MCF 10A (cell line): Measurements from ENCODE around the gene SOX12. TPM values are rescaled to one million over a fixed set of nuclear protein-coding genes. Genes with fewer than 3 reads are reported as not detected.

Experiments used
- BruUV-seq: library from RNA; stranded (reverse); fragments of 400-500 nt; replicated peaks from 2 replicates; lab custom pipeline; 2021; lab: Mats Ljungman, UMichigan
- CTCF ChIA-PET: fragments of 300-600 bp; sonication (Branson Sonifier 250); formaldehyde crosslinking; extraction: SDS; loops from one replicate; lab custom pipeline; 2021; ENCODE audit warnings: antibody characterized with exemption, inconsistent platforms; lab: Yijun Ruan, JAX
- POLR2A ChIA-PET: fragments of 300-600, 350-650 bp; sonication (Branson Sonifier 250); formaldehyde crosslinking; extraction: SDS; loops from one replicate; lab custom pipeline; 2020; ENCODE audit warnings: antibody characterized with exemption, inconsistent platforms; lab: Yijun Ruan, JAX
- DNase-seq: peaks from one replicate; pipeline ENCODE4 v3.0.0-alpha.2; 2018; ENCODE audit not compliant: unreplicated experiment
- H3K27ac Mint-ChIP-seq: one replicate; pipeline ENCODE4 v1.8.0; 2022; ENCODE audit warnings: mild to moderate bottlenecking, low read depth, mixed read lengths; ENCODE audit not compliant: unreplicated experiment
- H3K27me3 Mint-ChIP-seq: one replicate; pipeline ENCODE4 v1.8.0; 2022; ENCODE audit warnings: mixed read lengths; ENCODE audit not compliant: insufficient read depth, unreplicated experiment
- H3K36me3 Mint-ChIP-seq: one replicate; pipeline ENCODE4 v1.8.0; 2022; ENCODE audit warnings: mild to moderate bottlenecking, moderate library complexity, mixed read lengths; ENCODE audit not compliant: insufficient read depth, unreplicated experiment
- H3K4me1 Mint-ChIP-seq: one replicate; pipeline ENCODE4 v1.8.0; 2022; ENCODE audit warnings: mixed read lengths; ENCODE audit not compliant: insufficient read depth, unreplicated experiment
- H3K4me3 Mint-ChIP-seq: one replicate; pipeline ENCODE4 v1.8.0; 2022; ENCODE audit warnings: mild to moderate bottlenecking, moderate library complexity, mixed read lengths; ENCODE audit not compliant: unreplicated experiment
- H3K9me3 Mint-ChIP-seq: one replicate; pipeline ENCODE4 v1.8.0; 2022; ENCODE audit warnings: mixed read lengths; ENCODE audit not compliant: unreplicated experiment
- intact Hi-C: fragments of 100-400 bp; cut with micrococcal nuclease; formaldehyde crosslinking; loops from 2 replicates; pipeline ENCODE4 v1.14.1; 2022
- total RNA-seq: library from RNA; stranded (reverse); gene quantifications from 2 replicates; pipeline ENCODE4 v1.2.3, GENCODE V29; 2022
- TF ChIP-seq, protein P1 (sequence below): fragments of 200-600 bp; IDR thresholded peaks from one replicate; pipeline ENCODE4 v1.8.0; 2022; ENCODE audit warnings: antibody characterized with exemption, mild to moderate bottlenecking; ENCODE audit not compliant: unreplicated experiment

The SOX12 gene
- total RNA-seq, 1 experiment from 2014 or later, result 17.6 TPM

DNA sequence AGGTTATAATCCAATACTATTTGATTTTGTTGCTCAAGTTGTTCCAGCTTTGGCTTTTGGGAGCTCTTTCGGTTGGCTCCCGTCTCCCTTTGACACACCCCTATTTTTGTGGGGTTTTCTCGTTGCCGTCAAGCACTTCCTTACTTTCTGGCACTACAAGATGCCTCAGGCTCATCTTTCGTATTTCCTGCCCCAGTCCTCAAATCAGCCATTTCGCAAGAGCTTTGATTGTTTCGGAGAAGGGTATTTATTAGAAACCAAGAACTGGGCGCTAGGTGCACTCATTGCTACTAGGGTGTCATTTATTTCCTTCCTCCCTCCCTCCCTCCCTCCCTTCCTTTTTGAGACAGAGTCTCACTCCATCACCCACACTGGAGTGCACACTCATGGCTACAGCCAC, 13.3 kb upstream of the SOX12 start:
- Mint-ChIP-seq H3K27ac (no peak overlapping the region), H3K4me1 (peaks cover 18% of the 10 kb centered on the region), H3K36me3 (peaks cover 5% of the 10 kb centered on the region), H3K9me3 (no peaks in the 10 kb centered on the region), H3K27me3 (no peaks in the 10 kb centered on the region), H3K4me3 (no peak overlapping the region)
- ChIA-PET CTCF (interaction anchor here (0.6 to 2.2 kb wide), 7 partner anchors 9 to 98 kb away, joined by 3 to 7 read pairs (median 4); no protein-coding TSS in a partner anchor), POLR2A (interaction anchor here (2.2 to 6.2 kb wide), 3 partner anchors 9 to 13 kb away, joined by 8 to 60 read pairs (median 42); partner anchors contain the start of genes SOX12 and ZCCHC3)
- no TSS peak for BruUV-seq
- TF ChIP-seq, protein P1, sequence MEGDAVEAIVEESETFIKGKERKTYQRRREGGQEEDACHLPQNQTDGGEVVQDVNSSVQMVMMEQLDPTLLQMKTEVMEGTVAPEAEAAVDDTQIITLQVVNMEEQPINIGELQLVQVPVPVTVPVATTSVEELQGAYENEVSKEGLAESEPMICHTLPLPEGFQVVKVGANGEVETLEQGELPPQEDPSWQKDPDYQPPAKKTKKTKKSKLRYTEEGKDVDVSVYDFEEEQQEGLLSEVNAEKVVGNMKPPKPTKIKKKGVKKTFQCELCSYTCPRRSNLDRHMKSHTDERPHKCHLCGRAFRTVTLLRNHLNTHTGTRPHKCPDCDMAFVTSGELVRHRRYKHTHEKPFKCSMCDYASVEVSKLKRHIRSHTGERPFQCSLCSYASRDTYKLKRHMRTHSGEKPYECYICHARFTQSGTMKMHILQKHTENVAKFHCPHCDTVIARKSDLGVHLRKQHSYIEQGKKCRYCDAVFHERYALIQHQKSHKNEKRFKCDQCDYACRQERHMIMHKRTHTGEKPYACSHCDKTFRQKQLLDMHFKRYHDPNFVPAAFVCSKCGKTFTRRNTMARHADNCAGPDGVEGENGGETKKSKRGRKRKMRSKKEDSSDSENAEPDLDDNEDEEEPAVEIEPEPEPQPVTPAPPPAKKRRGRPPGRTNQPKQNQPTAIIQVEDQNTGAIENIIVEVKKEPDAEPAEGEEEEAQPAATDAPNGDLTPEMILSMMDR, result no peak
- DNase-seq, result peak; percentile 32
- intact Hi-C loops, result no loop called here

DNA sequence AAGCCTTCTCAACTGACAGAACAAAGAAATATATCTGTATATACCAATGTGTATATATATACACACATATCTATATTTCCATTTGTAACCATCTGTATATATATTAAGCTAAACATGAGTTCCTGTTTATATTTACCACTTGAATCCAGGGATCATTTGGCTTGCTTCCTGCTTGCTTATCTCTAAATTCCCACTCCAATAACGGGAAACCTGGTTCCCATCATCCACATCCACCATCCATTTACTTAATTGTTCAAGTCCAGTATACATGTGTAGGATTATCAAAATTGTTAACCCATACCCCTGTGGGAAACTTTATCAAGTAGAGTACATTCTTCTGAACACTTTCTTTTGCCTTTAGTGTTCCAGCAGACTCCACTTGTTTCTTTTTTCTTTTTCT, 12.5 kb upstream of the SOX12 start:
- H3K36me3 Mint-ChIP-seq, result peaks cover 13% of the 10 kb centered on the region
- no peak for DNase-seq
- H3K27me3 Mint-ChIP-seq, result no peaks in the 10 kb centered on the region
- H3K9me3 Mint-ChIP-seq, result no peaks in the 10 kb centered on the region
- BruUV-seq, result no TSS peak
- H3K4me3 Mint-ChIP-seq, result no peak overlapping the region
- intact Hi-C loops, result no loop called here
- H3K27ac Mint-ChIP-seq, result no peak overlapping the region
- H3K4me1 Mint-ChIP-seq, result peaks cover 17% of the 10 kb centered on the region
- TF ChIP-seq, protein P1, result no peak
- ChIA-PET POLR2A (interaction anchor here (0.7 to 6.2 kb wide), 4 partner anchors 10 to 14 kb away, joined by 3 to 60 read pairs (median 25); partner anchors contain the start of genes SOX12 and ZCCHC3), CTCF (interaction anchor here (0.6 to 2.2 kb wide), 5 partner anchors 11 to 167 kb away, joined by 3 to 7 read pairs (median 3); no protein-coding TSS in a partner anchor)

DNA sequence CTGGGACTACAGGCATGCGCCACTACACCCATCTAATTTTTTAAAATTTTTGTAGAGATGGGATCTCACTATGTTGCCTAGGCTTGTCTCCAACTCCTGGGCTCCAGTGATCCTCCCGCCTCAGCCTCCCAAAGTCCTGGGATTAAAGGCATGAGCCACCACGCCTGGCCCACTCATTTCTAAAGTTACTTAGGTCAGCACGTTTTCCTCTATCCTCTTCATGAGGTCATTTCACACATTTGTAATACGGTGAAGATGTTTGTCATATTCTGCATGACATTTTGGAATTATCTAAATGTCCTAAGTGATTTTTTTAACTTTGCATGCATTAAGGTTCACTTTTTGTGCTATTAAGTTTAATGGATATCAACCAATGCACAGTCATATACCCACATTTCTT, 11.9 kb upstream of the SOX12 start:
- Mint-ChIP-seq H3K4me1 (peaks cover 11% of the 10 kb centered on the region), H3K9me3 (no peaks in the 10 kb centered on the region), H3K36me3 (peaks cover 14% of the 10 kb centered on the region), H3K27ac (no peak overlapping the region), H3K4me3 (no peak overlapping the region), H3K27me3 (no peaks in the 10 kb centered on the region)
- POLR2A ChIA-PET, result interaction anchor here (0.7 to 6.2 kb wide), 3 partner anchors 10 to 15 kb away, joined by 3 to 60 read pairs (median 42); partner anchors contain the start of genes SOX12 and ZCCHC3
- no TSS peak for BruUV-seq
- DNase-seq, result no peak
- CTCF ChIA-PET, result interaction anchor here (0.6 to 2.2 kb wide), 5 partner anchors 11 to 166 kb away, joined by 3 to 7 read pairs (median 3); no protein-coding TSS in a partner anchor
- intact Hi-C loops, result no loop called here
- TF ChIP-seq, protein P1, result no peak

DNA sequence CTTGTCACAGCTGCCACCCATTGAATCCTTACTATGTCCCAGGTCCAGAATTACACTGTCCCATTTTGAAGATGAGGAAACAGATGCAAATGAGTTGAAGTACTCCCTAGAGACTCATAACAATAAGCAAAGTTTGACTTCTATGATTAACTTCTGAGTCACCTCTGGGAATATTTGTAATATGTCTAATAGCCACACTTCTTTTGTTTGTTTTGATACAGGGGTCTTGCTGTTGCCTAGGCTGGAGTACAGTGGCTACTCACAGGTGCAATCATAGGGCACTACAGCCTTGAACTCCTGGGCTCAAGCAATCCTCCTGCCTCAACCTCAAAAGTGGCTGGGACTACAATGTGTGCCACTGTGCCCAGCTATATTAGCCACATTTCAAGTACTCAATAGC, 11.4 kb upstream of the SOX12 start:
- Mint-ChIP-seq H3K4me1 (peaks cover 6% of the 10 kb centered on the region), H3K27me3 (no peaks in the 10 kb centered on the region), H3K4me3 (no peak overlapping the region), H3K9me3 (no peaks in the 10 kb centered on the region), H3K27ac (no peak overlapping the region), H3K36me3 (peaks cover 14% of the 10 kb centered on the region)
- TF ChIP-seq, protein P1, result no peak
- peak; percentile 47 for DNase-seq
- ChIA-PET CTCF (interaction anchor here (0.9 to 1.4 kb wide), 2 partner anchors 14 to 18 kb away, joined by 4 to 5 read pairs; no protein-coding TSS in a partner anchor), POLR2A (interaction anchor here (4.4 kb wide), 1 partner anchor 10 kb away, joined by 42 read pairs; the partner anchor contains the start of gene SOX12)
- intact Hi-C loops, result loop anchor here (1.0 kb wide), 1 partner anchor 11 kb away; the partner anchor contains the start of gene SOX12
- no TSS peak for BruUV-seq
